ENCODE data around the gene ERMP1. TPM values are rescaled to one million over a fixed set of nuclear protein-coding genes. Genes with fewer than 3 reads are reported as not detected.
A peak's percentile ranks its signal among the peaks of the same experiment; 100 is the strongest.

ERMP1 gene
- total RNA-seq, 1 donor from 2014 or later, result 7.6 TPM

GRCh38 chr9:5767968-5768932, 64.7 kb downstream of the ERMP1 start:
- Mint-ChIP-seq H3K27me3 (ENCODE audit: low read depth) (no peaks in the 10 kb centered on the region), H3K27ac (ENCODE audit: unreplicated experiment) (peak overlapping the region; percentile 36), H3K4me3 (ENCODE audit: unreplicated experiment) (no peak overlapping the region), H3K36me3 (ENCODE audit: low read depth) (peaks cover 55% of the 10 kb centered on the region), H3K4me1 (ENCODE audit: low read depth) (peaks cover 4% of the 10 kb centered on the region), H3K9me3 (ENCODE audit: low read depth) (no peaks in the 10 kb centered on the region)
- no peak for DNase-seq (ENCODE audit: low spot score)
- TF ChIP-seq CTCF (IDR thresholded peaks at IDR 0.05), result no peak

- Mint-ChIP-seq H3K27ac (ENCODE audit: unreplicated experiment) (no peak overlapping the region), H3K36me3 (ENCODE audit: low read depth) (peaks cover 58% of the 10 kb centered on the region), H3K4me1 (ENCODE audit: low read depth) (peaks cover 4% of the 10 kb centered on the region), H3K4me3 (ENCODE audit: unreplicated experiment) (no peak overlapping the region), H3K27me3 (ENCODE audit: low read depth) (no peaks in the 10 kb centered on the region), H3K9me3 (ENCODE audit: low read depth) (no peaks in the 10 kb centered on the region)
- DNase-seq (ENCODE audit: low spot score), result no peak
- no peak for TF ChIP-seq CTCF (IDR thresholded peaks at IDR 0.05)
Measured at GRCh38 chr9:5764130-5764868, 68.6 kb downstream of the ERMP1 start.

GRCh38 chr9:5762421-5762820, 70.5 kb downstream of the ERMP1 start:
- no peaks in the 10 kb centered on the region for H3K27me3 Mint-ChIP-seq (ENCODE audit: low read depth)
- no peaks in the 10 kb centered on the region for H3K9me3 Mint-ChIP-seq (ENCODE audit: low read depth)
- H3K27ac Mint-ChIP-seq (ENCODE audit: unreplicated experiment), result no peak overlapping the region
- no peak for DNase-seq (ENCODE audit: low spot score)
- no peaks in the 10 kb centered on the region for H3K4me1 Mint-ChIP-seq (ENCODE audit: low read depth)
- peaks cover 59% of the 10 kb centered on the region for H3K36me3 Mint-ChIP-seq (ENCODE audit: low read depth)
- H3K4me3 Mint-ChIP-seq (ENCODE audit: unreplicated experiment), result no peak overlapping the region
- no peak for TF ChIP-seq CTCF (IDR thresholded peaks at IDR 0.05)

GRCh38 chr9:5760338-5760737, 72.6 kb downstream of the ERMP1 start:
- Mint-ChIP-seq H3K36me3 (ENCODE audit: low read depth) (peaks cover 49% of the 10 kb centered on the region), H3K27ac (ENCODE audit: unreplicated experiment) (no peak overlapping the region), H3K4me3 (ENCODE audit: unreplicated experiment) (no peak overlapping the region), H3K4me1 (ENCODE audit: low read depth) (no peaks in the 10 kb centered on the region), H3K27me3 (ENCODE audit: low read depth) (no peaks in the 10 kb centered on the region), H3K9me3 (ENCODE audit: low read depth) (no peaks in the 10 kb centered on the region)
- DNase-seq (ENCODE audit: low spot score), result no peak
- no peak for TF ChIP-seq CTCF (IDR thresholded peaks at IDR 0.05)

GRCh38 chr9:5756633-5757032, 76.3 kb downstream of the ERMP1 start:
- Mint-ChIP-seq H3K27ac (ENCODE audit: unreplicated experiment) (peak overlapping the region; percentile 27), H3K4me1 (ENCODE audit: low read depth) (no peaks in the 10 kb centered on the region), H3K9me3 (ENCODE audit: low read depth) (no peaks in the 10 kb centered on the region), H3K27me3 (ENCODE audit: low read depth) (no peaks in the 10 kb centered on the region), H3K4me3 (ENCODE audit: unreplicated experiment) (no peak overlapping the region), H3K36me3 (ENCODE audit: low read depth) (peaks cover 29% of the 10 kb centered on the region)
- DNase-seq (ENCODE audit: low spot score), result no peak
- no peak for TF ChIP-seq CTCF (IDR thresholded peaks at IDR 0.05)

All from chondrocyte (in vitro differentiated cells).